ENCODE measurements around the gene FBXW7.

FBXW7 gene

GRCh38 chr4:152510349-152511147 is 25.3 kb downstream of the FBXW7 start:
- Histone ChIP-seq H3K27me3 (no peaks in the 10 kb centered on the region), H3K9ac (no peak overlapping the region), H3K27ac (no peak overlapping the region), H3K36me3 (peaks cover 18 to 71% (median 38%) of the 10 kb centered on the region in 11 experiments; a peak in 20 of 22 replicates), H3K4me3 (no peak overlapping the region), H4K20me1 (peaks cover 0 to 97% (median 78%) of the 10 kb centered on the region in 11 experiments; a peak in 17 of 22 replicates), H3K4me1 (peaks cover 13 to 39% (median 21%) of the 10 kb centered on the region in 10 experiments; a peak in 18 of 20 replicates), H3K9me3 (replicated peaks in 1 of 11) (no peaks in the 10 kb centered on the region; a peak in 1 of 22 replicates), H3K4me2 (peak overlapping the region in 5 of 11 experiments; percentile 11 to 45 (median 14); a peak in 6 of 22 replicates)
- no peak for TF ChIP-seq Cebpa-rat (IDR thresholded peaks at IDR 0.05)

- H3K4me3 ChIP-seq, result no peak overlapping the region
- no peak for TF ChIP-seq Cebpa-rat (IDR thresholded peaks at IDR 0.05)
- H4K20me1 ChIP-seq, result peaks cover 0 to 97% (median 74%) of the 10 kb centered on the region in 11 experiments; a peak in 17 of 22 replicates
- H3K27ac ChIP-seq, result no peak overlapping the region
- no peaks in the 10 kb centered on the region for H3K27me3 ChIP-seq
- peaks cover 18 to 69% (median 32%) of the 10 kb centered on the region in 11 experiments; a peak in 20 of 22 replicates for H3K36me3 ChIP-seq
- H3K4me2 ChIP-seq, result peak overlapping the region in 9 of 11 experiments; percentile 1 to 45 (median 13); a peak in 11 of 22 replicates
- peaks cover 13 to 38% (median 21%) of the 10 kb centered on the region in 10 experiments; a peak in 18 of 20 replicates for H3K4me1 ChIP-seq
- H3K9ac ChIP-seq, result no peak overlapping the region
- no peaks in the 10 kb centered on the region; a peak in 1 of 22 replicates for H3K9me3 ChIP-seq (replicated peaks in 1 of 11)
Measured at GRCh38 chr4:152509595-152510225, 26.2 kb downstream of the FBXW7 start.

DNA sequence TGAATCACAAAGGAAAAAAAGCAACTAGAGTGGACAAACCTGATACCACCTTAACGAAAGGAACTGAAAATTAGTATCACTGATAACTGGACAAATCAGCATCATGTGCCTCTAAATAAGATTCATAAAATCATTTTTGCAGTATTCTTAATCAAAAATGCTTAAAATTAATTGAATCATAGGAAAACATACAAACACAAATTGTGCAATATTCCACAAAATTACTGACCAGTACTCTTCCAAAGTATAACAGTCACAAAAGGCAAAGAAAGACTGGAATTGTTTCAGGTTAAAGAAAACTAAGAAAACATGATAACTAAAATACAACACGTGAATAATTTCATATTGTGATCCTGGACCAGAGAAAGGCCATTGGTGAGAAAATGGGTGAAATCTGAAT is 27.1 kb downstream of the FBXW7 start:
- H3K9me3 ChIP-seq (replicated peaks in 1 of 11), result no peaks in the 10 kb centered on the region
- peaks cover 0 to 97% (median 65%) of the 10 kb centered on the region in 11 experiments; a peak in 17 of 22 replicates for H4K20me1 ChIP-seq
- H3K36me3 ChIP-seq, result peaks cover 11 to 60% (median 26%) of the 10 kb centered on the region in 11 experiments; a peak in 19 of 22 replicates
- no peaks in the 10 kb centered on the region for H3K27me3 ChIP-seq
- TF ChIP-seq Cebpa-rat (IDR thresholded peaks at IDR 0.05), result no peak
- no peak overlapping the region for H3K4me3 ChIP-seq
- no peak overlapping the region for H3K27ac ChIP-seq
- no peak overlapping the region for H3K9ac ChIP-seq
- 0 out of 22 replicates have a peak overlapping the region, but pooled peaks of 1 of the 11 experiments have one; percentile 10 for H3K4me2 ChIP-seq
- H3K4me1 ChIP-seq, result peaks cover 12 to 38% (median 18%) of the 10 kb centered on the region in 10 experiments; a peak in 17 of 20 replicates

DNA sequence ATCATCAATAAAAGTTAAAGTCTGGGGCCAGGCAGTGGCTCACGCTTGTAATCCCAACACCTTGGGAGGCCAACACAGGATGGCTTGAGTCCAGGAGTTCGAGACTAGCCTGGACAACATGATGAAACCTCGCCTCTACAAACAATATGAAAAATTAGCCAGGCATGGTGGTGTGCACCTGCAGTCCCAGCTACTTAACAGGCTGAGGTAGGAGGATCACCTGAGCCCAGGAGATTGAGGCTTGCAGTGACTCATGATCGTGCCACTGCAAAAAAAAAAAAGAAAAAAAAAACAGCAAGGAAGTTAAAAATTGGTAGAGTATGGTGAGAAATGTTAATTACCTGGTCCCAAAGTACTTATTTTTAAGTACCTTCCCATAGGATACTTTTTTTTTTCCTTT is 27.5 kb downstream of the FBXW7 start:
- Histone ChIP-seq H3K9me3 (replicated peaks in 1 of 11) (no peaks in the 10 kb centered on the region), H3K36me3 (peaks cover 11 to 58% (median 22%) of the 10 kb centered on the region in 11 experiments; a peak in 19 of 22 replicates), H3K27ac (no peak overlapping the region), H3K4me2 (no peak overlapping the region), H3K9ac (no peak overlapping the region), H3K27me3 (no peaks in the 10 kb centered on the region), H4K20me1 (peaks cover 0 to 97% (median 63%) of the 10 kb centered on the region in 11 experiments; a peak in 17 of 22 replicates), H3K4me3 (no peak overlapping the region), H3K4me1 (peaks cover 12 to 34% (median 18%) of the 10 kb centered on the region in 10 experiments; a peak in 17 of 20 replicates)
- TF ChIP-seq Cebpa-rat (IDR thresholded peaks at IDR 0.05), result no peak

GRCh38 chr4:152503653-152504290 is 32.1 kb downstream of the FBXW7 start:
- no peak overlapping the region for H3K4me3 ChIP-seq
- H4K20me1 ChIP-seq, result peaks cover 0 to 98% (median 64%) of the 10 kb centered on the region in 11 experiments; a peak in 19 of 22 replicates
- peaks cover 7 to 37% (median 19%) of the 10 kb centered on the region in 11 experiments; a peak in 19 of 22 replicates for H3K36me3 ChIP-seq
- H3K27ac ChIP-seq, result no peak overlapping the region
- peaks cover 0 to 42% (median 24%) of the 10 kb centered on the region in 10 experiments; a peak in 12 of 20 replicates for H3K4me1 ChIP-seq
- H3K27me3 ChIP-seq, result no peaks in the 10 kb centered on the region
- TF ChIP-seq Cebpa-rat (IDR thresholded peaks at IDR 0.05), result no peak
- H3K9ac ChIP-seq, result no peak overlapping the region
- H3K9me3 ChIP-seq (replicated peaks in 1 of 11), result no peaks in the 10 kb centered on the region
- no peak overlapping the region for H3K4me2 ChIP-seq

DNA sequence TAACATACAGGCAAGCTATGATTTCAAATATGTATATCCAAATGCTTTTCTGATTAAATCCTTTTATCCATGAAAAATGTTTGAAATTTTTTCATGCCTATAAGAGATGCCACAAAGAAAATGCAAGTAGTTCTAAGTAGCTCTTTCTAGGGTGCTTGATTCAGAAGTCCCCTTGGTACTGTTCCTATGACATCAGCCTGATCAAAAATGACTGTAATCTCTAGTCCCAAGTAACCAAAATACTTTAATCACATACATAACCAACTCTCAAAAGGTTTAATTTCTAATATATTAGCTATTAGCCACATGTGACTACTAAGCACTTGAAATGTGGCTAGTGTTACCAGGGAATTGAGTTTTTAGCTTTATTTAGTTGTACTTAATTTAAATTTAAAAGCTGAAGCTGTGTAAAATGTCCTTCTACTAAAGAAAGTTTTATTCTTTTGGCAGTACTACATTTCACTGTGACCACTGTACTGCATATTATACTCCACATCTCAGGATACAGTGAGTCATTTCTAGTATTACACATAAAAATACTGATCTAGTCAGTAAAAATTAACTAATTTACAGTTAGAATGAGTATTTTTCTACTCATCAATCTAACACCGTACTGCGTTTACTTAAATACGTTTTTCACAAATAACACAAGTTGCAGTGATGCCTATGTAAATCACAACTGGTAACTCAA is 33.9 kb downstream of the FBXW7 start:
- H3K4me1 ChIP-seq, result peaks cover 0 to 42% (median 24%) of the 10 kb centered on the region in 10 experiments; a peak in 12 of 20 replicates
- H3K4me3 ChIP-seq, result no peak overlapping the region
- 0 out of 22 replicates have a peak, but pooled peaks cover 0 to 1% (median 0%) of the 10 kb centered on the region in 11 experiments for H3K9me3 ChIP-seq (replicated peaks in 1 of 11)
- H3K36me3 ChIP-seq, result peaks cover 0 to 21% (median 7%) of the 10 kb centered on the region in 11 experiments; a peak in 12 of 22 replicates
- H3K27ac ChIP-seq, result 0 out of 22 replicates have a peak overlapping the region, but pooled peaks of 1 of the 11 experiments have one; percentile 4
- peaks cover 0 to 98% (median 56%) of the 10 kb centered on the region in 11 experiments; a peak in 18 of 22 replicates for H4K20me1 ChIP-seq
- no peak overlapping the region; a peak in 1 of 22 replicates for H3K9ac ChIP-seq
- TF ChIP-seq Cebpa-rat (IDR thresholded peaks at IDR 0.05), result no peak
- H3K4me2 ChIP-seq, result peak overlapping the region in 3 of 11 experiments; percentile 25 to 62 (median 38); a peak in 4 of 22 replicates
- no peaks in the 10 kb centered on the region for H3K27me3 ChIP-seq

GRCh38 chr4:152500800-152501434 is 35.0 kb downstream of the FBXW7 start:
- peaks cover 0 to 12% (median 0%) of the 10 kb centered on the region in 11 experiments; a peak in 4 of 22 replicates for H3K9me3 ChIP-seq (replicated peaks in 1 of 11)
- no peak overlapping the region for H3K9ac ChIP-seq
- peaks cover 0 to 42% (median 24%) of the 10 kb centered on the region in 10 experiments; a peak in 12 of 20 replicates for H3K4me1 ChIP-seq
- H3K27me3 ChIP-seq, result no peaks in the 10 kb centered on the region
- H3K4me3 ChIP-seq, result no peak overlapping the region
- H3K36me3 ChIP-seq, result peaks cover 0 to 11% (median 5%) of the 10 kb centered on the region in 11 experiments; a peak in 5 of 22 replicates
- no peak for TF ChIP-seq Cebpa-rat (IDR thresholded peaks at IDR 0.05)
- peak overlapping the region in 6 of 11 experiments; percentile 19 to 62 (median 30); a peak in 6 of 22 replicates for H3K4me2 ChIP-seq
- H4K20me1 ChIP-seq, result peaks cover 0 to 98% (median 49%) of the 10 kb centered on the region in 11 experiments; a peak in 18 of 22 replicates
- H3K27ac ChIP-seq, result peak overlapping the region in 1 of 11 experiments; percentile 6; a peak in 2 of 22 replicates
